GM12892 (cell line): ENCODE data around the gene DTNBP1.

Source experiments
- POLR2A ChIP-seq: IDR thresholded peaks from 2 replicates; pipeline ENCODE4 v1.6.1; 2011; ENCODE audit warnings: low read depth, low read length, control low read depth
- POLR2AphosphoS5 ChIP-seq: IDR thresholded peaks from 2 replicates; pipeline ENCODE4 v1.6.1; 2011; ENCODE audit warnings: low read depth, low read length, control low read depth

DNA sequence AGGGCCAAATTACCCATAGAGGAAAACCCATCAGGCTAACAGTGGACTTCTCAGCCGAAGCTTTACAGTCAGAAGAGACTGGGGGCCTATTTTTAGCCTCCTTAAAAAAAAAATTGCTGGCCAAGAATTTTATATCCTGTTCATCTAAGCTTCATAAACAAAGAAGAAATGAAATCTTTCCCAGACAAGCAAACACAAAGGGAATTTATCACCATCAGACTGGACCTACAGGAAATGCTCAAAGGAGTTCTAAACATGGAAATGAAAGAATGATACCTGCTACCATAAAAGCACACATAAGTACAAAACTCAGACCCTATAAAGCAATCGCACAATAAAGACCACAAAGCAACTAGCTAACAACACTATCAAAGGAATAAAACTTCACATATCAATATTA, 19.3 kb downstream of the DTNBP1 start:
- TF ChIP-seq POLR2AphosphoS5 (no peak), POLR2A (no peak)
